Ishikawa (cell line): Measurements from ENCODE around the gene RAET1L.

Source experiments
- CEBPB ChIP-seq: IDR thresholded peaks from 2 replicates; pipeline ENCODE4 v1.6.1; 2012
- EP300 ChIP-seq: IDR thresholded peaks from 2 replicates; pipeline ENCODE4 v1.6.1; 2012; ENCODE audit warnings: borderline replicate concordance
- TEAD4 ChIP-seq: IDR thresholded peaks from 2 replicates; pipeline ENCODE4 v1.6.1; 2012
- ZBTB7A ChIP-seq: IDR thresholded peaks from 2 replicates; pipeline ENCODE4 v1.6.1; 2012; ENCODE audit warnings: low read depth
- TF ChIP-seq, protein P1 (sequence below): IDR thresholded peaks from 2 replicates; pipeline ENCODE4 v1.6.1; 2012; ENCODE audit warnings: low read depth, mild to moderate bottlenecking

DNA sequence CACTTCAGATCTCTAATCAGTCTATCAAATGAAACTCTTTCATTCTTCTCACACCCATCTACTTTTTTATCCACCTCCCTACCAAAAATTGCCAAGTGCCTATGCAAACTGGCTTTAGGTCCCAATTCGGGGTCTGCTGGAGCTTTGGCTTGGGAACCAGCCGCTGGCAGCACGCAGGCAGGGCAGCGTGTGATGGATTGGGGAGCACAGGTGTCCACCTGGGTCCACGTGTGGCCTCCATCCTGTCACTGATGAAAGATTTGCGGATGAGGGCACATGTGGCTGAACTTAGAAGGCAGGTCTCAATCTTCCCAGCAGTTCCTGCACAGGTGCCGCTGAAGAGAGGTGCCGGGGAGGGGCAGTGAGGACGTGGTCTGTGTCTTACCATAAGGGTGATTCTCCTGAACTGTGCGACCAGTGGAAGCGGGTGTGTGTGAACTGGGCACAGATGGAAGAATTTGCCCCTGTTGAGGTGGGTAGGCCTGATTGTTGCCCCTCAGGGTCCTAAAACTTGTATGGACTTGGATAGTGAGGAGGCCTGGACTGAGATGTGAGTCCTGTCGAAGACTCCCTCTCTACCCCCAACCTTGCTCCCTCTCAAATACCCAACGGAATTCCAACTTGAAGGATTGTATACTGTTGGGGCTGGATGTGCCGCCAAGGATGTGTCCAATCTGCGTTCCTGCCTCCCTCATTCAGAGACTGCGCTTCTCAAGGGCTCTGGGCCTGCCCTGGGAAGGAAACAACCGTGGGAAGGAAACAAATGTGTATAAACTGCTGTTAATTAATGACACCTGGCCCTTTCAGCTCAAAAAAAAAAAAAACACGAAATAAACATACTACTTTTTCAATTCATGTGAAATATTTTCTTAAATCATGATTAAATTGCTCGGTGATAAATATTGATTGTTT is 18.4 kb upstream of the RAET1L start:
- TF ChIP-seq ZBTB7A: no peak
- no peak for TF ChIP-seq CEBPB
- TF ChIP-seq, protein P1, sequence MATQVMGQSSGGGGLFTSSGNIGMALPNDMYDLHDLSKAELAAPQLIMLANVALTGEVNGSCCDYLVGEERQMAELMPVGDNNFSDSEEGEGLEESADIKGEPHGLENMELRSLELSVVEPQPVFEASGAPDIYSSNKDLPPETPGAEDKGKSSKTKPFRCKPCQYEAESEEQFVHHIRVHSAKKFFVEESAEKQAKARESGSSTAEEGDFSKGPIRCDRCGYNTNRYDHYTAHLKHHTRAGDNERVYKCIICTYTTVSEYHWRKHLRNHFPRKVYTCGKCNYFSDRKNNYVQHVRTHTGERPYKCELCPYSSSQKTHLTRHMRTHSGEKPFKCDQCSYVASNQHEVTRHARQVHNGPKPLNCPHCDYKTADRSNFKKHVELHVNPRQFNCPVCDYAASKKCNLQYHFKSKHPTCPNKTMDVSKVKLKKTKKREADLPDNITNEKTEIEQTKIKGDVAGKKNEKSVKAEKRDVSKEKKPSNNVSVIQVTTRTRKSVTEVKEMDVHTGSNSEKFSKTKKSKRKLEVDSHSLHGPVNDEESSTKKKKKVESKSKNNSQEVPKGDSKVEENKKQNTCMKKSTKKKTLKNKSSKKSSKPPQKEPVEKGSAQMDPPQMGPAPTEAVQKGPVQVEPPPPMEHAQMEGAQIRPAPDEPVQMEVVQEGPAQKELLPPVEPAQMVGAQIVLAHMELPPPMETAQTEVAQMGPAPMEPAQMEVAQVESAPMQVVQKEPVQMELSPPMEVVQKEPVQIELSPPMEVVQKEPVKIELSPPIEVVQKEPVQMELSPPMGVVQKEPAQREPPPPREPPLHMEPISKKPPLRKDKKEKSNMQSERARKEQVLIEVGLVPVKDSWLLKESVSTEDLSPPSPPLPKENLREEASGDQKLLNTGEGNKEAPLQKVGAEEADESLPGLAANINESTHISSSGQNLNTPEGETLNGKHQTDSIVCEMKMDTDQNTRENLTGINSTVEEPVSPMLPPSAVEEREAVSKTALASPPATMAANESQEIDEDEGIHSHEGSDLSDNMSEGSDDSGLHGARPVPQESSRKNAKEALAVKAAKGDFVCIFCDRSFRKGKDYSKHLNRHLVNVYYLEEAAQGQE: no peak
- TF ChIP-seq EP300: no peak
- TF ChIP-seq TEAD4: no peak
